OCI-LY7 (cell line): Measurements from ENCODE around the gene EMD. TPM values are rescaled to one million over a fixed set of nuclear protein-coding genes. Genes with fewer than 3 reads are reported as not detected.

Experiments
- BruUV-seq: library from RNA; stranded (reverse); fragments of 400-500 nt; replicated peaks from 2 replicates; lab custom pipeline; 2021; lab: Mats Ljungman, UMichigan
- CTCF ChIA-PET: fragments of 300-600 bp; sonication (Branson Sonifier 250); formaldehyde crosslinking; loops from one replicate; lab custom pipeline; 2022; ENCODE audit warnings: antibody characterized with exemption; ENCODE audit not compliant: unreplicated experiment; lab: Charles Lee
- POLR2A ChIA-PET: fragments of 300-600 bp; sonication (Branson Sonifier 250); formaldehyde crosslinking; loops from one replicate; lab custom pipeline; 2022; ENCODE audit warnings: antibody characterized with exemption; lab: Charles Lee
- DNase-seq: peaks from one replicate; pipeline ENCODE4 v3.0.0-alpha.2; 2015; ENCODE audit warnings: low spot score
- H2AFZ ChIP-seq: fragments of 200-600 bp; sonication (generic), shearing (Covaris generic); 2 replicates; pipeline ENCODE4 v1.6.1; 2014; ENCODE audit warnings: mild to moderate bottlenecking, antibody characterized with exemption, low read length, moderate library complexity
- H3K27ac ChIP-seq: fragments of 200-600 bp; sonication (generic); 2 replicates; pipeline ENCODE4 v1.5.1; 2014; ENCODE audit warnings: mixed run types, low read depth, mild to moderate bottlenecking, moderate library complexity, low read length, inconsistent platforms; ENCODE audit not compliant: poor library complexity, severe bottlenecking
- H3K36me3 ChIP-seq: fragments of 200-600 bp; sonication (generic); 2 replicates; pipeline ENCODE4 v1.6.1; 2014; ENCODE audit warnings: mild to moderate bottlenecking, antibody characterized with exemption, low read length, moderate library complexity, mixed read lengths; ENCODE audit not compliant: insufficient read depth
- H3K4me1 ChIP-seq: fragments of 200-600 bp; sonication (generic); 2 replicates; pipeline ENCODE4 v1.5.1; 2014; ENCODE audit warnings: mild to moderate bottlenecking, low read length; ENCODE audit not compliant: insufficient read depth, poor library complexity, severe bottlenecking
- H3K4me2 ChIP-seq: fragments of 200-600 bp; sonication (generic); 2 replicates; pipeline ENCODE4 v1.6.1; 2014; ENCODE audit warnings: mild to moderate bottlenecking, low read length
- H3K4me3 ChIP-seq: fragments of 200-600 bp; sonication (generic); 2 replicates; pipeline ENCODE4 v1.5.1; 2014; ENCODE audit warnings: mild to moderate bottlenecking, low read depth, low read length; ENCODE audit not compliant: poor library complexity, severe bottlenecking
- H3K79me2 ChIP-seq: fragments of 200-600 bp; sonication (generic); 2 replicates; pipeline ENCODE4 v1.6.1; 2016; ENCODE audit warnings: low read depth, mild to moderate bottlenecking, low read length, moderate library complexity, mixed read lengths; ENCODE audit not compliant: insufficient read depth
- H3K9me2 ChIP-seq: fragments of 200-600 bp; sonication (generic); 2 replicates; pipeline ENCODE4 v1.6.1; 2016; ENCODE audit warnings: mild to moderate bottlenecking, low read length, mixed read lengths; ENCODE audit not compliant: insufficient read depth
- H3K9me3 ChIP-seq: fragments of 200-600 bp; sonication (generic); 2 replicates; pipeline ENCODE4 v1.6.1; 2014; ENCODE audit warnings: mild to moderate bottlenecking, mixed run types, low read length, mixed read lengths
- H4K20me1 ChIP-seq: fragments of 200-600 bp; sonication (generic); 2 replicates; pipeline ENCODE4 v1.6.1; 2014; ENCODE audit warnings: mild to moderate bottlenecking, antibody characterized with exemption, low read length, moderate library complexity, mixed read lengths; ENCODE audit not compliant: insufficient read depth
- CTCF ChIP-seq: fragments of 200-600 bp; sonication (generic); conservative IDR thresholded peaks from 2 replicates; pipeline ENCODE4 v1.5.1; 2014; ENCODE audit warnings: mild to moderate bottlenecking, antibody characterized with exemption, low read length, moderate library complexity, mixed read lengths
- EZH2phosphoT487 ChIP-seq: fragments of 200-600 bp; sonication (generic); IDR thresholded peaks from 2 replicates; pipeline ENCODE4 v1.6.1; 2018; ENCODE audit warnings: low read depth, borderline replicate concordance, mild to moderate bottlenecking, mixed run types, antibody characterized with exemption, low read length, moderate library complexity, mixed read lengths
- intact Hi-C: fragments of 100-400 bp; cut with micrococcal nuclease; formaldehyde crosslinking; loops from one replicate; pipeline ENCODE4 v1.10.0; 2022; ENCODE audit not compliant: unreplicated experiment
- total RNA-seq, 2 experiments: library from RNA; depleted of rRNA in 1 of 2; stranded (reverse); fragments of >200 nt in 1 of 2; shearing (Covaris generic) in 1 of 2; gene quantifications; 2 replicates each; pipeline ENCODE4 v1.2.3, GENCODE V29; 2014 to 2022

EMD gene
- total RNA-seq, 2 experiments from 2014 or later, result 35.4 to 64.6 TPM

- TF ChIP-seq EZH2phosphoT487, result no peak
- TF ChIP-seq CTCF, result no peak
- peak within 1 kb of the TSS; percentile 36; the same call in 1 of the 2 replicates for H2AFZ ChIP-seq
- H3K4me3 ChIP-seq, result peak within 1 kb of the TSS; percentile 3
- no peak for DNase-seq
- ChIA-PET CTCF (no interaction called here), POLR2A (no interaction called here)
- no peaks in the 10 kb centered on the region for H4K20me1 ChIP-seq
- no peaks in the 10 kb centered on the region for H3K9me3 ChIP-seq
- peak within 1 kb of the TSS; percentile 60 for H3K4me2 ChIP-seq
- H3K4me1 ChIP-seq, result peaks cover 24% of the 10 kb centered on the region
- H3K27ac ChIP-seq, result no peak within 1 kb of the TSS
- intact Hi-C loops, result no loop called here
- H3K9me2 ChIP-seq, result no peaks in the 10 kb centered on the region
- peaks cover 9% of the 10 kb centered on the region; the same call in 1 of the 2 replicates for H3K36me3 ChIP-seq
- no TSS peak for BruUV-seq
- no peaks in the 10 kb centered on the region for H3K79me2 ChIP-seq
Measured at GRCh38 chrX:154409222-154409871, 30.3 kb downstream of the EMD start, which contains the start of gene DNASE1L1. Gene DNASE1L1 (minus strand): TSS chrX:154409254. CDS start chrX:154405568, 3,686 bp downstream.

GRCh38 chrX:154411981-154412340, 32.9 kb downstream of the EMD start:
- Histone ChIP-seq H3K79me2 (no peaks in the 10 kb centered on the region), H2AFZ (peak overlapping the region; percentile 10; the same call in 1 of the 2 replicates), H3K4me3 (peak overlapping the region; percentile 91), H3K9me3 (no peaks in the 10 kb centered on the region), H3K36me3 (peaks cover 14% of the 10 kb centered on the region), H3K4me1 (peaks cover 24% of the 10 kb centered on the region), H3K9me2 (no peaks in the 10 kb centered on the region), H4K20me1 (no peaks in the 10 kb centered on the region), H3K27ac (peak overlapping the region; percentile 80), H3K4me2 (peak overlapping the region; percentile 92)
- POLR2A ChIA-PET, result interaction anchor here (0.6 to 1.3 kb wide), 8 partner anchors 9 to 114 kb away, joined by 3 to 7 read pairs (median 3); partner anchors contain the start of genes RPL10 and SLC10A3
- no TSS peak for BruUV-seq
- DNase-seq, result peak; percentile 66
- intact Hi-C loops, result loop anchor here (1.0 to 5.0 kb wide), 2 partner anchors 24 to 70 kb away; no protein-coding TSS in a partner anchor
- TF ChIP-seq CTCF (no peak), EZH2phosphoT487 (no peak)
- CTCF ChIA-PET, result no interaction called here

GRCh38 chrX:154412468-154412867, 33.4 kb downstream of the EMD start:
- Histone ChIP-seq H3K36me3 (peaks cover 14% of the 10 kb centered on the region), H3K4me2 (peak overlapping the region; percentile 92), H3K4me3 (peak overlapping the region; percentile 91), H2AFZ (peak overlapping the region; percentile 10; the same call in 1 of the 2 replicates), H4K20me1 (no peaks in the 10 kb centered on the region), H3K79me2 (no peaks in the 10 kb centered on the region), H3K9me3 (no peaks in the 10 kb centered on the region), H3K27ac (peak overlapping the region; percentile 80), H3K4me1 (peaks cover 24% of the 10 kb centered on the region), H3K9me2 (no peaks in the 10 kb centered on the region)
- ChIA-PET POLR2A (interaction anchor here (1.0 to 1.3 kb wide), 7 partner anchors 8 to 124 kb away, joined by 3 to 7 read pairs (median 3); partner anchors contain the start of gene SLC10A3), CTCF (no interaction called here)
- TF ChIP-seq EZH2phosphoT487 (no peak), CTCF (no peak)
- intact Hi-C loops, result loop anchor here (1.0 to 5.0 kb wide), 2 partner anchors 24 to 70 kb away; no protein-coding TSS in a partner anchor
- no TSS peak for BruUV-seq
- peak; percentile 66 for DNase-seq
